HepG2 (cell line): Measurements from ENCODE around the gene PRKCE. TPM values are rescaled to one million over a fixed set of nuclear protein-coding genes. Genes with fewer than 3 reads are reported as not detected.

Source experiments
- ATAC-seq: fragments of 200-7000 bp; cut with Tn5 transposase; 3 replicates; pipeline ENCODE4 v1.9.1; 2020; ENCODE audit warnings: mild to moderate bottlenecking, moderate library complexity
- BruUV-seq: library from RNA; stranded (reverse); fragments of 400-500 nt; replicated peaks from 2 replicates; lab custom pipeline; 2021; lab: Mats Ljungman, UMichigan
- CTCF ChIA-PET: fragments of 300-600 bp; formaldehyde crosslinking; extraction: SDS; loops from one replicate; lab custom pipeline; 2021; ENCODE audit warnings: low total read pairs, inconsistent platforms, low intra/inter-chr PET ratio; lab: Yijun Ruan, JAX
- POLR2A ChIA-PET: fragments of 350-600 bp; sonication (Branson Sonifier 250); formaldehyde crosslinking; loops from one replicate; lab custom pipeline; 2020; ENCODE audit warnings: antibody characterized with exemption, inconsistent platforms; lab: Yijun Ruan, JAX
- DNase-seq: peaks from one replicate; pipeline ENCODE4 v3.0.0-alpha.2; 2015; ENCODE audit warnings: low spot score
- FAIRE-seq: peaks from 3 replicates; lab custom pipeline; 2011; peaks lifted over from hg19 to GRCh38; lab: Jason Lieb, UNC
- H2AFZ ChIP-seq: one replicate; pipeline ENCODE4 v1.6.1; 2011; ENCODE audit warnings: low read length, inconsistent platforms
- H3K27ac ChIP-seq: fragments of 300-600 bp; 3 replicates; pipeline ENCODE4 v1.8.0; 2011; ENCODE audit warnings: mixed run types, mild to moderate bottlenecking, mixed read lengths, low read length, inconsistent platforms; ENCODE audit not compliant: insufficient read depth; ENCODE audit errors: extremely low read length
- H3K27me3 ChIP-seq, 2 experiments: fragments of 200-600 bp in 1 of 2; 2 replicates in 1 of 2; 3 replicates in 1 of 2; pipeline versions ENCODE4 v1.6.0 to v1.8.0; 2011; ENCODE audit warnings: low read length in 2 of 2, mild to moderate bottlenecking in 2 of 2, moderate library complexity in 2 of 2, inconsistent platforms in 1 of 2; ENCODE audit not compliant: insufficient read depth in 2 of 2, control insufficient read depth in 1 of 2
- H3K36me3 ChIP-seq, 2 experiments: fragments of 200-600 bp in 1 of 2; replicated peaks in 1 of 2; 2 replicates in 1 of 2; 3 replicates in 1 of 2; pipeline versions ENCODE4 v1.5.1 to v1.8.0; 2011; ENCODE audit warnings: low read length in 2 of 2, inconsistent platforms in 1 of 2; ENCODE audit not compliant: insufficient read depth in 2 of 2, control insufficient read depth in 1 of 2
- H3K4me1 ChIP-seq: 2 replicates; pipeline ENCODE4 v1.5.1; 2012; ENCODE audit warnings: low read length, inconsistent platforms; ENCODE audit not compliant: insufficient read depth
- H3K4me2 ChIP-seq: 2 replicates; pipeline ENCODE4 v1.6.0; 2011; ENCODE audit warnings: low read depth, low read length, inconsistent platforms
- H3K4me3 ChIP-seq, 3 experiments: fragments of 200-600 bp in 1 of 3; sonication (generic), shearing (Covaris generic) in 1 of 3; replicated peaks in 1 of 3; 2 replicates each; pipeline ENCODE4 v1.5.1; 2011 to 2016; ENCODE audit warnings: low read length in 3 of 3, inconsistent platforms in 2 of 3, low read depth in 2 of 3, mild to moderate bottlenecking in 2 of 3, control low read depth in 1 of 3, mixed read lengths in 1 of 3; ENCODE audit not compliant: insufficient read depth in 1 of 3
- H3K79me2 ChIP-seq: one replicate; pipeline ENCODE4 v1.6.1; 2011; ENCODE audit warnings: low read length, inconsistent platforms; ENCODE audit not compliant: insufficient read depth
- H3K9ac ChIP-seq: 2 replicates; pipeline ENCODE4 v1.6.0; 2011; ENCODE audit warnings: mild to moderate bottlenecking, low read depth, low read length, inconsistent platforms; ENCODE audit not compliant: insufficient read depth
- H3K9me3 ChIP-seq: 2 replicates; pipeline ENCODE4 v1.5.1; 2012; ENCODE audit warnings: mild to moderate bottlenecking, low read length
- H4K20me1 ChIP-seq: 2 replicates; pipeline ENCODE4 v1.6.0; 2011; ENCODE audit warnings: inconsistent platforms, mild to moderate bottlenecking, low read length, moderate library complexity; ENCODE audit not compliant: insufficient read depth
- ARHGAP35 ChIP-seq: sonication (generic); formaldehyde crosslinking; IDR thresholded peaks from 2 replicates; pipeline ENCODE4 v1.9.0; 2022; ENCODE audit warnings: mild to moderate bottlenecking, inconsistent platforms, moderate library complexity, missing genetic modification reagents, borderline replicate concordance
- CERS6 ChIP-seq: sonication (generic); formaldehyde crosslinking; IDR thresholded peaks from 2 replicates; pipeline ENCODE4 v1.5.0; 2020; ENCODE audit warnings: missing genetic modification reagents
- ETV5 ChIP-seq: IDR thresholded peaks from 2 replicates; pipeline ENCODE4 v1.6.1; 2018; ENCODE audit warnings: missing biosample characterization, missing genetic modification reagents, inconsistent platforms, borderline replicate concordance
- GATA4 ChIP-seq: sonication (generic); IDR thresholded peaks from 2 replicates; pipeline ENCODE4 v1.6.1; 2016; ENCODE audit warnings: antibody characterized with exemption, low read depth, borderline replicate concordance
- GRHL1 ChIP-seq: sonication (generic); formaldehyde crosslinking; conservative IDR thresholded peaks from 2 replicates; pipeline ENCODE4 v1.8.0; 2022; ENCODE audit warnings: missing genetic modification reagents
- HNRNPUL1 ChIP-seq: fragments of 200-400 bp; formaldehyde crosslinking; IDR thresholded peaks from 2 replicates; pipeline ENCODE4 v1.6.1; 2017; ENCODE audit warnings: low read depth, mild to moderate bottlenecking, low read length, moderate library complexity
- MATR3 ChIP-seq: sonication (generic); formaldehyde crosslinking; IDR thresholded peaks from 2 replicates; pipeline ENCODE4 v1.4.0; 2020; ENCODE audit warnings: missing genetic modification reagents
- MTA3 ChIP-seq: sonication (generic); formaldehyde crosslinking; IDR thresholded peaks from 2 replicates; pipeline ENCODE4 v1.4.0; 2020; ENCODE audit warnings: missing genetic modification reagents
- MTF1 ChIP-seq: sonication (generic); formaldehyde crosslinking; IDR thresholded peaks from 2 replicates; pipeline ENCODE4 v1.5.0; 2020; ENCODE audit warnings: missing genetic modification reagents
- THAP11 ChIP-seq: IDR thresholded peaks from 2 replicates; pipeline ENCODE4 v1.6.1; 2016; ENCODE audit warnings: missing biosample characterization, missing genetic modification reagents
- ZNF17 ChIP-seq: sonication (generic); formaldehyde crosslinking; IDR thresholded peaks from 2 replicates; pipeline ENCODE4 v1.5.0; 2020; ENCODE audit warnings: mild to moderate bottlenecking, missing genetic modification reagents
- ZNF468 ChIP-seq: sonication (generic); formaldehyde crosslinking; IDR thresholded peaks from 2 replicates; pipeline ENCODE4 v1.8.0; 2022; ENCODE audit warnings: mild to moderate bottlenecking, moderate library complexity, missing genetic modification reagents
- WGBS: methylation state at CpG from one replicate; pipeline ENCODE4 v1.1.6; 2017; ENCODE audit warnings: low lambda C conversion rate; 5-methylcytosine and 5-hydroxymethylcytosine counted together
- in situ Hi-C: cut with HindIII; loops from 2 replicates; pipeline ENCODE4 v1.10.0; 2017; ENCODE audit warnings: low pct_unique_long_range_greater_than_20kb; ENCODE audit not compliant: extremely low pct_ligation_motif_present
- intact Hi-C: fragments of 100-400 bp; cut with micrococcal nuclease; formaldehyde crosslinking; loops from one replicate; pipeline ENCODE4 v1.10.0; 2022; ENCODE audit not compliant: unreplicated experiment
- polyA plus RNA-seq, 8 experiments: library from polyadenylated mRNA; depleted of rRNA in 3 of 8; stranded (reverse) in 7 of 8; unstranded in 1 of 8; fragments of >200 nt; fragmentation: Illumina TruSeq in 4 of 8; extraction: Trizol in 4 of 8; gene quantifications; 2 replicates each; pipeline versions ENCODE4 v1.2.1 to v1.2.3, GENCODE V29; 2011 to 2016; ENCODE audit warnings: low read depth in 4 of 8, missing spikeins in 1 of 8, mixed read lengths in 1 of 8; ENCODE audit not compliant: insufficient read depth in 1 of 8
- total RNA-seq, 5 experiments: library from RNA; depleted of rRNA; stranded (reverse); fragments of >200 nt; fragmentation: Illumina TruSeq; extraction: Trizol; gene quantifications; 2 replicates each; pipeline ENCODE4 v1.2.3, GENCODE V29; 2016; ENCODE audit warnings: low read depth in 1 of 5

The PRKCE gene
- total and polyA plus RNA-seq, 2 of the 13 experiments (the other 11 are each of a cell fraction or from before 2014, with no cell fraction given) = 1.0 to 3.9 TPM

- WGBS = 52% methylated on average over 4 of the region's 4 CpGs
- H2AFZ ChIP-seq = no peak overlapping the region
- no peaks in the 10 kb centered on the region for H3K79me2 ChIP-seq
- DNase-seq = no peak
- H3K36me3 ChIP-seq = no peaks in the 10 kb centered on the region
- BruUV-seq = no TSS peak
- no peaks in the 10 kb centered on the region for H4K20me1 ChIP-seq
- ATAC-seq = no peak
- TF ChIP-seq ARHGAP35 (CRISPR knock-in tag) = no peak
- POLR2A ChIA-PET = no interaction called here
- in situ Hi-C loops (no loop called here), intact Hi-C loops (no loop called here)
- H3K4me3 ChIP-seq = no peak overlapping the region
- no peak overlapping the region for H3K9ac ChIP-seq
- CTCF ChIA-PET = no interaction called here
- H3K4me1 ChIP-seq = no peaks in the 10 kb centered on the region
- H3K27me3 ChIP-seq = no peaks in the 10 kb centered on the region
- H3K4me2 ChIP-seq = no peak overlapping the region
- H3K27ac ChIP-seq = no peak overlapping the region
- no peak for FAIRE-seq
- no peaks in the 10 kb centered on the region for H3K9me3 ChIP-seq
Measured at GRCh38 chr2:45713136-45713535, 61.7 kb downstream of the PRKCE start.

GRCh38 chr2:45713591-45713990 lies 62.1 kb downstream of the PRKCE start:
- intact Hi-C loops = no loop called here
- in situ Hi-C loops = no loop called here
- no peak for DNase-seq
- Histone ChIP-seq H2AFZ (no peak overlapping the region), H3K4me2 (no peak overlapping the region), H3K27ac (no peak overlapping the region), H3K4me3 (no peak overlapping the region), H4K20me1 (no peaks in the 10 kb centered on the region), H3K9ac (no peak overlapping the region), H3K27me3 (no peaks in the 10 kb centered on the region), H3K4me1 (no peaks in the 10 kb centered on the region), H3K79me2 (no peaks in the 10 kb centered on the region), H3K9me3 (no peaks in the 10 kb centered on the region), H3K36me3 (no peaks in the 10 kb centered on the region)
- ChIA-PET POLR2A (no interaction called here), CTCF (no interaction called here)
- FAIRE-seq = no peak
- ATAC-seq = no peak
- TF ChIP-seq MTA3 (CRISPR knock-in tag) = no peak
- no peak for TF ChIP-seq GATA4
- no peak for TF ChIP-seq THAP11 (CRISPR knock-in tag)
- no peak for TF ChIP-seq GRHL1 (CRISPR knock-in tag)
- no peak for TF ChIP-seq ZNF468 (CRISPR knock-in tag)
- no peak for TF ChIP-seq HNRNPUL1
- TF ChIP-seq CERS6 (CRISPR knock-in tag) = no peak
- TF ChIP-seq ETV5 (CRISPR knock-in tag) = no peak
- TF ChIP-seq MTF1 = no peak
- no peak for TF ChIP-seq MATR3 (CRISPR knock-in tag)
- TF ChIP-seq ZNF17 (CRISPR knock-in tag) = no peak
- no TSS peak for BruUV-seq
